SK-N-SH (cell line): ENCODE results near the gene HMOX2. TPM values are rescaled to one million over a fixed set of nuclear protein-coding genes. Genes with fewer than 3 reads are reported as not detected.

ENCODE experiments used
- CTCF ChIA-PET: fragments of 300-600, 350-600 bp; formaldehyde crosslinking; extraction: SDS; loops from one replicate; lab custom pipeline; 2021; lab: Yijun Ruan, JAX
- POLR2A ChIA-PET: fragments of 350-600 bp; sonication (Branson Sonifier 250); formaldehyde crosslinking; extraction: SDS; loops from one replicate; lab custom pipeline; 2020; ENCODE audit warnings: antibody characterized with exemption, inconsistent platforms; lab: Yijun Ruan, JAX
- DNase-seq: peaks from one replicate; pipeline ENCODE4 v3.0.0; 2012
- H2AFZ ChIP-seq: fragments of 200-600 bp; sonication (generic); 2 replicates; pipeline ENCODE4 v1.8.1; 2016; ENCODE audit warnings: antibody characterized with exemption, mild to moderate bottlenecking, low read depth
- H3F3A ChIP-seq: fragments of 200-600 bp; sonication (generic); replicated peaks from 2 replicates; pipeline ENCODE3; 2016; ENCODE audit warnings: antibody characterized with exemption, mild to moderate bottlenecking; ENCODE audit not compliant: insufficient read depth
- H3K27ac ChIP-seq, 2 experiments: fragments of 200-500 bp in 1 of 2; fragments of 200-600 bp in 1 of 2; sonication (Bioruptor generic) in 1 of 2; sonication (generic), shearing (Covaris generic) in 1 of 2; 2 replicates each; pipeline versions ENCODE4 v1.5.1 to v1.6.1; 2014 to 2016; ENCODE audit warnings: low read depth in 2 of 2, inconsistent platforms in 1 of 2, low read length in 1 of 2, mild to moderate bottlenecking in 1 of 2, mixed read lengths in 1 of 2
- H3K27me3 ChIP-seq: fragments of 200-600 bp; sonication (generic), shearing (Covaris generic); 2 replicates; pipeline ENCODE4 v1.6.1; 2016; ENCODE audit warnings: mixed run types; ENCODE audit not compliant: insufficient read depth
- H3K36me3 ChIP-seq, 2 experiments: fragments of 200-500 bp in 1 of 2; fragments of 200-600 bp in 1 of 2; sonication (Bioruptor generic) in 1 of 2; sonication (generic) in 1 of 2; replicated peaks in 1 of 2; 2 replicates each; pipeline versions ENCODE3 to v1.5.1; 2014 to 2016; ENCODE audit warnings: low read length in 1 of 2, mild to moderate bottlenecking in 1 of 2; ENCODE audit not compliant: insufficient read depth in 2 of 2, control insufficient read depth in 1 of 2
- H3K4me1 ChIP-seq, 2 experiments: fragments of 200-500 bp in 1 of 2; fragments of 200-600 bp in 1 of 2; sonication (Bioruptor generic) in 1 of 2; sonication (generic), shearing (Covaris generic) in 1 of 2; 2 replicates each; pipeline versions ENCODE4 v1.5.1 to v1.6.1; 2014 to 2016; ENCODE audit warnings: low read depth in 1 of 2, low read length in 1 of 2, mixed run types in 1 of 2; ENCODE audit not compliant: insufficient read depth in 2 of 2, control insufficient read depth in 1 of 2
- H3K4me2 ChIP-seq: fragments of 200-600 bp; sonication (generic), shearing (Covaris generic); 2 replicates; pipeline ENCODE4 v1.6.1; 2017; ENCODE audit warnings: mixed run types
- H3K4me3 ChIP-seq, 2 experiments: fragments of 200-500 bp in 1 of 2; fragments of 200-600 bp in 1 of 2; sonication (Bioruptor generic) in 1 of 2; sonication (generic), shearing (Covaris generic) in 1 of 2; 2 replicates each; pipeline versions ENCODE4 v1.5.1 to v1.8.1; 2014 to 2016; ENCODE audit warnings: low read depth in 2 of 2, inconsistent platforms in 1 of 2, low read length in 1 of 2, mild to moderate bottlenecking in 1 of 2, mixed read lengths in 1 of 2, moderate library complexity in 1 of 2
- H3K79me2 ChIP-seq: fragments of 200-600 bp; sonication (generic); 2 replicates; pipeline ENCODE4 v1.8.1; 2017; ENCODE audit warnings: mild to moderate bottlenecking; ENCODE audit not compliant: insufficient read depth
- H3K9ac ChIP-seq: fragments of 200-600 bp; sonication (generic); 2 replicates; pipeline ENCODE4 v1.6.1; 2017; ENCODE audit warnings: mixed run types
- H3K9me2 ChIP-seq: fragments of 200-600 bp; sonication (generic); 2 replicates; pipeline ENCODE4 v1.6.1; 2017; ENCODE audit warnings: mixed run types
- H3K9me3 ChIP-seq: fragments of 200-600 bp; sonication (generic); 2 replicates; pipeline ENCODE4 v1.6.1; 2017; ENCODE audit warnings: mixed run types, mild to moderate bottlenecking, moderate library complexity
- H4K20me1 ChIP-seq: fragments of 200-600 bp; sonication (generic); 2 replicates; pipeline ENCODE4 v1.6.1; 2017; ENCODE audit warnings: mild to moderate bottlenecking, mixed run types; ENCODE audit not compliant: insufficient read depth
- CHD2 ChIP-seq: fragments of 150-350 bp; IDR thresholded peaks from 2 replicates; pipeline ENCODE4 v1.6.1; 2018; ENCODE audit warnings: low read length; ENCODE audit not compliant: partially characterized antibody
- ELF1 ChIP-seq: IDR thresholded peaks from 2 replicates; pipeline ENCODE4 v1.4.0; 2012
- EZH2phosphoT487 ChIP-seq: fragments of 200-600 bp; sonication (generic); IDR thresholded peaks from 2 replicates; pipeline ENCODE4 v1.6.1; 2017; ENCODE audit warnings: low read depth, mixed run types, mild to moderate bottlenecking, antibody characterized with exemption, moderate library complexity, borderline replicate concordance
- FOXJ3 ChIP-seq: sonication (generic); formaldehyde crosslinking; IDR thresholded peaks from 2 replicates; pipeline ENCODE4 v1.5.1; 2020; ENCODE audit warnings: mild to moderate bottlenecking, missing genetic modification reagents
- GABPA ChIP-seq: IDR thresholded peaks from 2 replicates; pipeline ENCODE4 v1.4.0; 2012; ENCODE audit warnings: low read depth, mild to moderate bottlenecking
- JUND ChIP-seq: IDR thresholded peaks from 2 replicates; pipeline ENCODE4 v1.4.0; 2012
- MEF2A ChIP-seq: IDR thresholded peaks from 2 replicates; pipeline ENCODE4 v1.4.0; 2012; ENCODE audit warnings: low read depth, borderline replicate concordance
- MXI1 ChIP-seq: IDR thresholded peaks from 2 replicates; pipeline ENCODE4 v1.6.1; 2012; ENCODE audit warnings: mild to moderate bottlenecking, low read depth, low read length, improper control_type of control experiment
- RCOR1 ChIP-seq: fragments of 150-350 bp; IDR thresholded peaks from 2 replicates; pipeline ENCODE4 v1.6.1; 2017; ENCODE audit warnings: antibody characterized with exemption, low read length
- RXRA ChIP-seq: IDR thresholded peaks from 2 replicates; pipeline ENCODE4 v1.4.0; 2012; ENCODE audit warnings: low read depth, mild to moderate bottlenecking, borderline replicate concordance
- SMC3 ChIP-seq: IDR thresholded peaks from 2 replicates; pipeline ENCODE4 v1.6.1; 2012; ENCODE audit warnings: low read depth, low read length, improper control_type of control experiment
- TAF1 ChIP-seq: IDR thresholded peaks from 2 replicates; pipeline ENCODE4 v1.6.1; 2012; ENCODE audit warnings: low read depth, mild to moderate bottlenecking, low read length, moderate library complexity, borderline replicate concordance
- TCF12 ChIP-seq: IDR thresholded peaks from 2 replicates; pipeline ENCODE4 v1.4.0; 2012
- YY1 ChIP-seq: IDR thresholded peaks from 2 replicates; pipeline ENCODE4 v1.4.0; 2012; ENCODE audit warnings: low read depth, mild to moderate bottlenecking
- WGBS: methylation state at CpG from one replicate; pipeline ENCODE4 v1.1.6; 2017; ENCODE audit warnings: low lambda C conversion rate; 5-methylcytosine and 5-hydroxymethylcytosine counted together
- polyA plus RNA-seq, 3 experiments: library from polyadenylated mRNA; depleted of rRNA; stranded (reverse); fragments of >200 nt; gene quantifications; 2 replicates each; pipeline ENCODE4 v1.2.3, GENCODE V29; 2012
- TF ChIP-seq, protein P1 (sequence below): IDR thresholded peaks from 2 replicates; pipeline ENCODE4 v1.6.1; 2012; ENCODE audit warnings: mild to moderate bottlenecking, low read depth, low read length, moderate library complexity
- TF ChIP-seq, protein P2 (sequence below): IDR thresholded peaks from 2 replicates; pipeline ENCODE4; 2012
- TF ChIP-seq, protein P3 (sequence below): IDR thresholded peaks from 2 replicates; pipeline ENCODE4 v1.4.0; 2012; ENCODE audit warnings: low read depth, borderline replicate concordance

The HMOX2 gene
- polyA plus RNA-seq, 1 of the 3 experiments (the other 2 are of a cell fraction): 65.1 TPM

DNA sequence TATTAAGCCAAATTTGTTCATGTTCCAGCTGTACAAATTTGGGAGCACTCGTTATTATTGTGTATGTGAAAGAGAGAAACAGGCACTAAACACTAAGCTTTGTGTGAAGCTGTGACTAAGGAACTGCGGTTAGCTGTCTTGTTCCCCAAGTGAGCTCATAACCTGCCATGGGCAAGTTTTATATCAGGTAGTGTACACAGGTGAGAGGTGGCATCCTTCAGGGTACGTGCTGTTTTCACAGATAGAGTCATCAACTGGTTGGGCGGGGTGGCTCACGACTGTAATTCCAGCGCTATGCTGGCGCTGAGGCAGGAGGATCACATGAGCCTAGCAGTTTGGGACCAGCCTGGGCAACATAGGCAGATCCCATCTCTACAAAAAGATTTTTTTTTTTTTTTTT is 47.7 kb upstream of the HMOX2 start:
- Histone ChIP-seq H3K9me2 (no peaks in the 10 kb centered on the region), H2AFZ (no peak overlapping the region), H3K9ac (no peak overlapping the region), H3K27me3 (no peaks in the 10 kb centered on the region), H4K20me1 (no peaks in the 10 kb centered on the region), H3F3A (peaks cover 2% of the 10 kb centered on the region), H3K79me2 (peaks cover 54% of the 10 kb centered on the region), H3K27ac (no peak overlapping the region), H3K4me1 (peaks cover 5 to 14% of the 10 kb centered on the region in 2 experiments; a peak in 2 of 4 replicates), H3K4me2 (no peak overlapping the region), H3K36me3 (peaks cover 5 to 8% of the 10 kb centered on the region in 2 experiments), H3K4me3 (no peak overlapping the region), H3K9me3 (no peaks in the 10 kb centered on the region)
- POLR2A ChIA-PET: no interaction called here
- CTCF ChIA-PET: no interaction called here
- TF ChIP-seq GABPA (no peak), MEF2A (no peak)
- 96% methylated on average over 7 of the region's 7 CpGs for WGBS
- no peak for DNase-seq

DNA sequence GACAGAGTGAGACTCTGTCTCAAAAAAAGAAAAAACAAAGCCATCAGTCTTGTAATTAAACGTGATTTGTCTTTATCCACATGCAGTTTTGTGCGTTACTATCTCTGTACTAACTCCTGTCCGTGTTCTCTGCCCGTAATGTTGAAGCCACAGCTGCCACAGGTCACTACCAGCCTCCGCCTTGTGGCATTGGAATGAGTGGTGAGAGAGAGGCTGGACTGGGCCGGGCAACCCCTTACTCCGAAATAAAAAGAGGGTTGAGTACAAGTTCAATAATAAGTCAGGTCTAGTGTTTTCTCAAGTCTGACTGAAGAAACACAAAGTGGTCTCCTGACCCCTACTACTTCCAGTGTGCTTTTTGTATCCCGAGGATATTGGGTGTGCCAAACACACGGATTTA is 45.2 kb upstream of the HMOX2 start:
- H3K27ac ChIP-seq: no peak overlapping the region
- no peak overlapping the region for H3K4me3 ChIP-seq
- H3K4me1 ChIP-seq: peaks cover 0 to 8% of the 10 kb centered on the region in 2 experiments; a peak in 1 of 4 replicates
- no peak overlapping the region for H3K4me2 ChIP-seq
- ChIA-PET POLR2A (no interaction called here), CTCF (no interaction called here)
- H3K9me2 ChIP-seq: no peaks in the 10 kb centered on the region
- H3K9ac ChIP-seq: no peak overlapping the region
- no peak overlapping the region for H2AFZ ChIP-seq
- H3F3A ChIP-seq: peaks cover 6% of the 10 kb centered on the region
- no peaks in the 10 kb centered on the region for H3K9me3 ChIP-seq
- H4K20me1 ChIP-seq: no peaks in the 10 kb centered on the region
- DNase-seq: no peak
- H3K79me2 ChIP-seq: peaks cover 53% of the 10 kb centered on the region
- WGBS: 90% methylated on average over 9 of the region's 9 CpGs
- TF ChIP-seq SMC3 (no peak), RCOR1 (no peak), MEF2A (no peak)
- TF ChIP-seq, protein P1, sequence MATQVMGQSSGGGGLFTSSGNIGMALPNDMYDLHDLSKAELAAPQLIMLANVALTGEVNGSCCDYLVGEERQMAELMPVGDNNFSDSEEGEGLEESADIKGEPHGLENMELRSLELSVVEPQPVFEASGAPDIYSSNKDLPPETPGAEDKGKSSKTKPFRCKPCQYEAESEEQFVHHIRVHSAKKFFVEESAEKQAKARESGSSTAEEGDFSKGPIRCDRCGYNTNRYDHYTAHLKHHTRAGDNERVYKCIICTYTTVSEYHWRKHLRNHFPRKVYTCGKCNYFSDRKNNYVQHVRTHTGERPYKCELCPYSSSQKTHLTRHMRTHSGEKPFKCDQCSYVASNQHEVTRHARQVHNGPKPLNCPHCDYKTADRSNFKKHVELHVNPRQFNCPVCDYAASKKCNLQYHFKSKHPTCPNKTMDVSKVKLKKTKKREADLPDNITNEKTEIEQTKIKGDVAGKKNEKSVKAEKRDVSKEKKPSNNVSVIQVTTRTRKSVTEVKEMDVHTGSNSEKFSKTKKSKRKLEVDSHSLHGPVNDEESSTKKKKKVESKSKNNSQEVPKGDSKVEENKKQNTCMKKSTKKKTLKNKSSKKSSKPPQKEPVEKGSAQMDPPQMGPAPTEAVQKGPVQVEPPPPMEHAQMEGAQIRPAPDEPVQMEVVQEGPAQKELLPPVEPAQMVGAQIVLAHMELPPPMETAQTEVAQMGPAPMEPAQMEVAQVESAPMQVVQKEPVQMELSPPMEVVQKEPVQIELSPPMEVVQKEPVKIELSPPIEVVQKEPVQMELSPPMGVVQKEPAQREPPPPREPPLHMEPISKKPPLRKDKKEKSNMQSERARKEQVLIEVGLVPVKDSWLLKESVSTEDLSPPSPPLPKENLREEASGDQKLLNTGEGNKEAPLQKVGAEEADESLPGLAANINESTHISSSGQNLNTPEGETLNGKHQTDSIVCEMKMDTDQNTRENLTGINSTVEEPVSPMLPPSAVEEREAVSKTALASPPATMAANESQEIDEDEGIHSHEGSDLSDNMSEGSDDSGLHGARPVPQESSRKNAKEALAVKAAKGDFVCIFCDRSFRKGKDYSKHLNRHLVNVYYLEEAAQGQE: no peak
- TF ChIP-seq, protein P2, sequence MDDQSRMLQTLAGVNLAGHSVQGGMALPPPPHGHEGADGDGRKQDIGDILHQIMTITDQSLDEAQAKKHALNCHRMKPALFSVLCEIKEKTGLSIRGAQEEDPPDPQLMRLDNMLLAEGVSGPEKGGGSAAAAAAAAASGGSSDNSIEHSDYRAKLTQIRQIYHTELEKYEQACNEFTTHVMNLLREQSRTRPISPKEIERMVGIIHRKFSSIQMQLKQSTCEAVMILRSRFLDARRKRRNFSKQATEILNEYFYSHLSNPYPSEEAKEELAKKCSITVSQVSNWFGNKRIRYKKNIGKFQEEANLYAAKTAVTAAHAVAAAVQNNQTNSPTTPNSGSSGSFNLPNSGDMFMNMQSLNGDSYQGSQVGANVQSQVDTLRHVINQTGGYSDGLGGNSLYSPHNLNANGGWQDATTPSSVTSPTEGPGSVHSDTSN: no peak
- peaks cover 17 to 18% of the 10 kb centered on the region in 2 experiments for H3K36me3 ChIP-seq
- no peaks in the 10 kb centered on the region for H3K27me3 ChIP-seq

DNA sequence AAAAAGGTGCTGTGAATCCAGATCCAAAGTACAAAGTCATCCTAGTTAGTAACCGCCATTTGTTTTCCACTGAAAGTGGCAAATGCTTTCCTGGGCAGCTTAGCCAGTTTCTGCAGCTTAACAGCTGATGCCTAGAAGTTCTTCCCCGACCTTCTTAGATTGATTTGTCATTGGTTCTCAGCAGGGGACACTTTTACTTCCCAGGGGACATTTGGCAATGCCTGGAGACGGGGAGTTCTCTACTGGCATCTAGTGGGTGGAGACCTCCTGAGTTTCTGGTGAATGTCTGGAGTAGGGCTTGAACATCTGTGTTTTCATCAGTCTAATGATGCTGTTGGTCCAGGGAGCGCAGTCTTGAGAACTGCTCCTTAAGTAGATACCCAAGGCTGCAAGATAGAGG is 43.0 kb upstream of the HMOX2 start:
- H3K79me2 ChIP-seq: peaks cover 39% of the 10 kb centered on the region
- WGBS: 77% methylated on average over 4 of the region's 4 CpGs
- TF ChIP-seq YY1 (no peak), ELF1 (no peak), RXRA (no peak), FOXJ3 (no peak), TAF1 (no peak), MXI1 (no peak), TCF12 (no peak), JUND (no peak), CHD2 (no peak), SMC3 (no peak), MEF2A (no peak), RCOR1 (no peak), EZH2phosphoT487 (no peak), GABPA (no peak)
- TF ChIP-seq, protein P3, sequence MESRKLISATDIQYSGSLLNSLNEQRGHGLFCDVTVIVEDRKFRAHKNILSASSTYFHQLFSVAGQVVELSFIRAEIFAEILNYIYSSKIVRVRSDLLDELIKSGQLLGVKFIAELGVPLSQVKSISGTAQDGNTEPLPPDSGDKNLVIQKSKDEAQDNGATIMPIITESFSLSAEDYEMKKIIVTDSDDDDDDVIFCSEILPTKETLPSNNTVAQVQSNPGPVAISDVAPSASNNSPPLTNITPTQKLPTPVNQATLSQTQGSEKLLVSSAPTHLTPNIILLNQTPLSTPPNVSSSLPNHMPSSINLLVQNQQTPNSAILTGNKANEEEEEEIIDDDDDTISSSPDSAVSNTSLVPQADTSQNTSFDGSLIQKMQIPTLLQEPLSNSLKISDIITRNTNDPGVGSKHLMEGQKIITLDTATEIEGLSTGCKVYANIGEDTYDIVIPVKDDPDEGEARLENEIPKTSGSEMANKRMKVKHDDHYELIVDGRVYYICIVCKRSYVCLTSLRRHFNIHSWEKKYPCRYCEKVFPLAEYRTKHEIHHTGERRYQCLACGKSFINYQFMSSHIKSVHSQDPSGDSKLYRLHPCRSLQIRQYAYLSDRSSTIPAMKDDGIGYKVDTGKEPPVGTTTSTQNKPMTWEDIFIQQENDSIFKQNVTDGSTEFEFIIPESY: no peak

More for the DNA sequence above, 43.0 kb upstream of the HMOX2 start:
- Histone ChIP-seq H3K9ac (no peak overlapping the region), H3K27ac (no peak overlapping the region), H2AFZ (no peak overlapping the region), H3K4me1 (no peaks in the 10 kb centered on the region), H3K9me3 (no peaks in the 10 kb centered on the region), H3K4me2 (no peak overlapping the region), H3K36me3 (peaks cover 26 to 34% of the 10 kb centered on the region in 2 experiments), H3K9me2 (no peaks in the 10 kb centered on the region), H3K4me3 (no peak overlapping the region), H3F3A (peaks cover 6% of the 10 kb centered on the region), H3K27me3 (no peaks in the 10 kb centered on the region), H4K20me1 (no peaks in the 10 kb centered on the region)
- DNase-seq: no peak
- ChIA-PET POLR2A (no interaction called here), CTCF (no interaction called here)
